Small intestine (tissue), 7 donors: Measurements from ENCODE around the gene SH3RF3. TPM values are rescaled to one million over a fixed set of nuclear protein-coding genes. Genes with fewer than 3 reads are reported as not detected.

Experiments
- DNase-seq, 2 donors: peaks; one replicate each; pipeline versions ENCODE4 v3.0.0 to v3.0.0-alpha.2; 2013
- FAIRE-seq: peaks from 2 replicates; lab custom pipeline; 2012; peaks lifted over from hg19 to GRCh38; lab: Jason Lieb, UNC
- H3K27ac ChIP-seq, 3 donors: one replicate each; pipeline ENCODE4 v1.5.1; 2013; ENCODE audit warnings: low read length in 2 of 3, mild to moderate bottlenecking in 2 of 3, control low read depth in 1 of 3, inconsistent platforms in 1 of 3, low read depth in 1 of 3, moderate library complexity in 1 of 3
- H3K27me3 ChIP-seq, 3 donors: one replicate each; pipeline ENCODE4 v1.6.1; 2013; ENCODE audit warnings: low read length in 3 of 3, inconsistent platforms in 1 of 3; ENCODE audit not compliant: control insufficient read depth in 3 of 3, insufficient read depth in 3 of 3
- H3K36me3 ChIP-seq, 3 donors: one replicate each; pipeline ENCODE4 v1.6.1; 2013; ENCODE audit warnings: low read length in 3 of 3, inconsistent platforms in 1 of 3, low read depth in 1 of 3, mild to moderate bottlenecking in 1 of 3, moderate library complexity in 1 of 3; ENCODE audit not compliant: control insufficient read depth in 3 of 3, insufficient read depth in 2 of 3
- H3K4me1 ChIP-seq, 3 donors: one replicate each; pipeline ENCODE4 v1.6.1; 2013; ENCODE audit warnings: low read length in 2 of 3, inconsistent platforms in 1 of 3, low read depth in 1 of 3, mild to moderate bottlenecking in 1 of 3, moderate library complexity in 1 of 3; ENCODE audit not compliant: control insufficient read depth in 3 of 3, insufficient read depth in 2 of 3
- H3K4me3 ChIP-seq, 3 donors: one replicate each; pipeline ENCODE4 v1.5.1; 2013; ENCODE audit warnings: low read length in 3 of 3, control low read depth in 1 of 3, inconsistent platforms in 1 of 3, low read depth in 1 of 3, mild to moderate bottlenecking in 1 of 3, moderate library complexity in 1 of 3
- H3K9me3 ChIP-seq, 2 donors: one replicate each; pipeline ENCODE4 v1.6.1; 2013; ENCODE audit warnings: low read depth in 1 of 2, low read length in 1 of 2; ENCODE audit not compliant: control insufficient read depth in 2 of 2, insufficient read depth in 1 of 2
- WGBS, 3 donors: extraction: QIAGEN DNeasy Blood & Tissue Kit; methylation state at CpG; one replicate each; pipeline ENCODE4 v1.1.7; 2013; 5-methylcytosine and 5-hydroxymethylcytosine counted together
- polyA plus RNA-seq, 4 donors: library from polyadenylated mRNA; stranded (reverse) in 3 of 4; unstranded in 1 of 4; fragments of 200-250 nt in 3 of 4; fragments of 120-200 nt in 1 of 4; gene quantifications; one replicate each; pipeline versions ENCODE4 v1.2.1 to v1.2.3, GENCODE V29; 2013
- donor health status: healthy with polysubstance abuse.
- donor health status: control.
- donor health status: control.
- donor health status: Bipolar disorder and iron deficiency.
- donor health status: healthy.

Gene SH3RF3
- polyA plus RNA-seq, 4 donors: 0.22 to 3.9 (median 1.2) TPM

DNA sequence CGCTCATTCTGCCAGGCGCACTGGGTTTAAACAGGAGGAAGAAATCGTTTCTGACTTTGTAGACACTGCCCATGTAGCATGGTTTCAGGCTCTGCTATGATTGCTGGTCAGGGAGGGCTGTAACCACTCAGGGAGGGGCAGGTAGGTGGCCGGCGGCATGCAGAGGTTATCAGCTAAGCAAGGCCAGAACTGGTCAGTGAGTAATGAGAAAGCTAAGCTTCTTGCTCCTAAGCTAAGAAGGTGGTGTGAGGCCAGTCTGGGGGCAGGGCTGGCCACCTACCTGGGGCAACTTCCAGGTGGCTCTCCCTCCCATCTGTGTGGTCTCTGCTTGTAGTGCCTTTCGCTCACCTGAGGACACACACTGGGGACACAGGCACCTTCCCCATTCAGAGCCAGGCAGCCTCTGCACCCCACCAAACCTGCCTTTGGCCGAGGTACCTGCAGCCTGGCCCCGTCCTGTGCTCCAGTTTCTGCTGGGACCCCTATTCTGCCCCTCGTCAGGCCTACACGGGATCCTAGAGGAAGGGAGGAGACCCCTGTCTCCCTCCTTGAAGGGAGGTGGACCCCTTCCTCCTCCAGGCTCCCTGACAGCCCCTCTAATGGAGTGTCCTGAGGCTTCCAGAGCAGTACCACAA lies 288.8 kb downstream of the SH3RF3 start:
- H3K27ac ChIP-seq: no peak overlapping the region
- WGBS, 3 donors: 71 to 84% (median 82%) methylated on average over 10 of the region's 10 CpGs
- DNase-seq: no peak
- no peaks in the 10 kb centered on the region for H3K4me1 ChIP-seq
- no peaks in the 10 kb centered on the region for H3K36me3 ChIP-seq
- peaks cover 0 to 2% (median 0%) of the 10 kb centered on the region in 3 donors for H3K27me3 ChIP-seq
- no peak for FAIRE-seq
- H3K9me3 ChIP-seq: no peaks in the 10 kb centered on the region
- H3K4me3 ChIP-seq: no peak overlapping the region

DNA sequence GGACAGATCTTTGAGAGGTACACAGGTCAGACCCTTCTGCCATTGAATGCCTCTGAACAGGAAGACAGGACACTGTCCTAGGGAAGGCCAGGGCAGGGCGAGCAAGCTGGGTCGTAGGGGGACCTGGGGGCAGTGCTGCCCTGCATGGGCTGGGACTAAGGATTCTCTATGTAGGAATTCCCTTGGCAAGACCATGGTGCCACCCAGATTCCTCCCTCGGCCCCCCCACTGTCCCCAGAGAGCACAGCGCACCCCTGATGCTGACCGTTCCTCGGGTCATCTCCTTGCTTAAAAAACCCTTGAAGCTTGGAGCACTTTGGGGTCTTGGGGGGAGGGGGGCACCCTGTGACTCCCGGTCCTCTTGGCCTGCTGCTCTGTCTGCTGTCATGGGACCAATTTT lies 289.7 kb downstream of the SH3RF3 start:
- FAIRE-seq: no peak
- H3K36me3 ChIP-seq: no peaks in the 10 kb centered on the region
- no peak overlapping the region for H3K4me3 ChIP-seq
- no peaks in the 10 kb centered on the region for H3K9me3 ChIP-seq
- no peaks in the 10 kb centered on the region for H3K4me1 ChIP-seq
- WGBS, 3 donors: 76 to 84% (median 80%) methylated on average over 7 of the region's 7 CpGs
- no peak overlapping the region for H3K27ac ChIP-seq
- no peak for DNase-seq
- H3K27me3 ChIP-seq: peaks cover 0 to 2% (median 0%) of the 10 kb centered on the region in 3 donors

- FAIRE-seq (no peak), DNase-seq (no peak)
- H3K4me3 ChIP-seq: no peak overlapping the region
- WGBS, 3 donors: 82 to 86% (median 85%) methylated on average over 15 of the region's 15 CpGs
- H3K9me3 ChIP-seq: no peaks in the 10 kb centered on the region
- H3K27ac ChIP-seq: no peak overlapping the region
- H3K4me1 ChIP-seq: no peaks in the 10 kb centered on the region
- H3K27me3 ChIP-seq: peaks cover 0 to 2% (median 0%) of the 10 kb centered on the region in 3 donors
- no peaks in the 10 kb centered on the region for H3K36me3 ChIP-seq
These were observed 290.3 kb downstream of the SH3RF3 start for GRCh38 chr2:109419171-109419756.

DNA sequence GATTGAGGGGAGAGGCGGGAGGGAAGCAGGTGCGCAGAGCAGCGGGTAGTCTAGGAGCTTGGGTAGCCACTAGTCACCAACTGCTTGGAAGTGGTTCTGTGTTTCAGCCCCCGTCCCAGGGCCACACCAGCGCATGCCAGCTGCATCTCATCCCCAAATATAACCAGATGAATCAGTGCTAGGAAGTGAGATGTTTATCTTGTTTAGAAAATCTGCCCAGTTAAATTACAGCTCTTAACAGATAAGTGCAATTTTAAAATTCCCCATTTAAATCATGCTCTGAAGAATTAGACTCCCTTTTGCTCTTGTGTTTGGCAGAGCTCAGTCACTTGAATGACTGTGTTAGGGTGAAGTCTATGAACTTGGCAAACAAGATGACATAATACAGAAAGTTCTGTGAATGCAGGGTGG lies 291.0 kb downstream of the SH3RF3 start:
- Histone ChIP-seq H3K36me3 (no peaks in the 10 kb centered on the region), H3K4me1 (no peaks in the 10 kb centered on the region), H3K27me3 (peaks cover 0 to 2% (median 0%) of the 10 kb centered on the region in 3 donors), H3K27ac (no peak overlapping the region), H3K9me3 (no peaks in the 10 kb centered on the region), H3K4me3 (no peak overlapping the region)
- 60 to 83% (median 79%) methylated on average over 5 of the region's 5 CpGs for WGBS, 3 donors
- no peak for DNase-seq
- FAIRE-seq: no peak

- Histone ChIP-seq H3K9me3 (no peaks in the 10 kb centered on the region), H3K27me3 (peaks cover 0 to 2% (median 0%) of the 10 kb centered on the region in 3 donors), H3K4me1 (no peaks in the 10 kb centered on the region), H3K27ac (no peak overlapping the region), H3K36me3 (no peaks in the 10 kb centered on the region), H3K4me3 (no peak overlapping the region)
- WGBS, 3 donors: 81 to 94% (median 86%) methylated on average over 3 of the region's 3 CpGs
- FAIRE-seq: no peak
- DNase-seq: no peak
These were observed 292.1 kb downstream of the SH3RF3 start for GRCh38 chr2:109421101-109421500.

- H3K9me3 ChIP-seq: no peaks in the 10 kb centered on the region
- FAIRE-seq: no peak
- DNase-seq: no peak
- no peaks in the 10 kb centered on the region for H3K4me1 ChIP-seq
- peaks cover 0 to 2% (median 0%) of the 10 kb centered on the region in 3 donors for H3K27me3 ChIP-seq
- H3K36me3 ChIP-seq: no peaks in the 10 kb centered on the region
- 82 to 94% (median 92%) methylated on average over 3 of the region's 3 CpGs for WGBS, 3 donors
- H3K27ac ChIP-seq: no peak overlapping the region
- no peak overlapping the region for H3K4me3 ChIP-seq
These were observed 292.6 kb downstream of the SH3RF3 start for GRCh38 chr2:109421642-109422041.

GRCh38 chr2:109422071-109422757 lies 293.2 kb downstream of the SH3RF3 start:
- FAIRE-seq: no peak
- H3K4me3 ChIP-seq: no peak overlapping the region
- 87 to 91% (median 87%) methylated on average over 10 of the region's 10 CpGs for WGBS, 3 donors
- H3K36me3 ChIP-seq: no peaks in the 10 kb centered on the region
- peaks cover 0 to 2% (median 0%) of the 10 kb centered on the region in 3 donors for H3K27me3 ChIP-seq
- no peak overlapping the region for H3K27ac ChIP-seq
- DNase-seq: no peak
- no peaks in the 10 kb centered on the region for H3K9me3 ChIP-seq
- no peaks in the 10 kb centered on the region for H3K4me1 ChIP-seq

DNA sequence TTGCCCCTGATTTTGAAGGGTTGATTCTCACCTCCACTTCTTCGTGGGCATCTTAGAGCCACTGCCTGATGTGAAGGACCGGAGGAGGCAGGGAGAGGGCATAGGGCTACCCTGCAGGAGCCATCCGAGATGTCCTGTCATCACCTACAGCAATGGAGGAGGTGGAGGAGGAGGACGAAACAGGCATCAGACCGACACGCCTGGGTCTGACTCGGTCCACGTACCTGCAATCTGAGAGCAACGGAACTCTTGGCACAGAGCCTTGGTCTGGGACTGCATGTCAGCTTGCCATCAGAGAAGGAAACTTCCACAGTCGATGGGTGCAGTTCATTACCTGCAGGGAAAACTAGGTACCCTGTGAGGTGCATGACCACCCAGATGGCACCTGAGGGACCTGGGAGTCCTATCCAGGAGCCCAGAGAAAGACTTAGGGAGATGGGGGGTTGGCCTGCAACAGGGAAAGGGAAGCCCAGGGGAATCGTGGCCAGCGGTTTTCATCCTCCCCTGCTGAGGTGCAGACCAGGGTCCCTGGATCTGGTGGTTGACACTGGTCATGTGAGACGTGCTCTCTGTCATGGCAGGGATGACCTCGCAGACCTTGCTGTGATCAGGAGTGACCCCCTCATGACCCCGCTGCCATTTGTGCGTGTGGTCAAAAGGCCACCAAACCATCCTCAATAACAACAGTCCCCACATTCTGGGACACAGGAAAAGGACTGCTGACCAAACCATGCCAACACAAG lies 293.9 kb downstream of the SH3RF3 start:
- H3K9me3 ChIP-seq: no peaks in the 10 kb centered on the region
- no peak overlapping the region for H3K4me3 ChIP-seq
- DNase-seq: no peak
- peaks cover 0 to 2% (median 0%) of the 10 kb centered on the region in 3 donors for H3K27me3 ChIP-seq
- H3K36me3 ChIP-seq: no peaks in the 10 kb centered on the region
- no peak overlapping the region for H3K27ac ChIP-seq
- no peaks in the 10 kb centered on the region for H3K4me1 ChIP-seq
- FAIRE-seq: no peak
- WGBS, 3 donors: 75 to 94% (median 75%) methylated on average over 16 of the region's 16 CpGs
